ENCODE data around the gene NELFB.
A peak's percentile ranks its signal among the peaks of the same experiment; 100 is the strongest.
"Not testable (repeated sequence)": the region's sequence is repeated elsewhere in the genome, so short reads cannot be mapped to it uniquely, and the experiment has no call there.

Gene NELFB

DNA sequence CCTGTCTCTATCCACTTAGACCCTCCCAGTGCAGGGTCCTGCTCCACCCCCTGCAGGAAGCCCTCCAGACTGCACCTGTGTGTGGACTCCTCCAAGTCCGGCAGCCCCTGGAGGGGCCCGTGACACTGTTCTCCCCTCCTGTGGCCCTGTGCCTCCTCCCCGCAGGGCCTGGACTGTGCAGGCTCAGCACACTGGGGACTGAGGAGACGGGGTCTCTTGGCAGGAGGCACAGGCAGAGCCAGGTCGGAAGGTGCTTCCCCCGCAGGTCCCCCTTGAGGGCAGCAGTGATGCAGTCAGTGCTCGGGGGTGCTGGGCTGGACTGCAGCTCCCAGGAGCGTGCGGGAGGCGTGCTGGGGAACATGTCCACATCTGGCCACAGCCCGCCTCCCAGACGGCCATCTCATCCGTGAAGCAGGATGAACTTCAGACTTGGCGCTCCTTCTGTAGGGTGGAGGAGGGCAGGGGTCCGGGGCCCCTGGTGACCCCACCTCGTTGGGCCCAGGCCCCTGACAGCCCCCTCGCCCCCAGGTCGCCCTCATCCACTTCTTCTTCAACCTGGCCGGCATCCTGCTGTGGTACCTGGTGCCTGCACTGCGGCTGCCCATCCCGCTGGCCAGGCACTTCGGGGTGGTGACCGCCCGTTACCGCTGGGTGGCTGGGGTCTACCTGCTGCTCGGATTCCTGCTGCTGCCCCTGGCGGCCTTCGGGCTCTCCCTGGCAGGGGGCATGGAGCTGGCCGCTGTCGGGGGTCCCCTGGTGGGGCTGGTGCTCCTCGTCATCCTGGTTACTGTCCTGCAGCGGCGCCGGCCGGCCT, 19.5 kb upstream of the NELFB start:
- DNase-seq: no peak

DNA sequence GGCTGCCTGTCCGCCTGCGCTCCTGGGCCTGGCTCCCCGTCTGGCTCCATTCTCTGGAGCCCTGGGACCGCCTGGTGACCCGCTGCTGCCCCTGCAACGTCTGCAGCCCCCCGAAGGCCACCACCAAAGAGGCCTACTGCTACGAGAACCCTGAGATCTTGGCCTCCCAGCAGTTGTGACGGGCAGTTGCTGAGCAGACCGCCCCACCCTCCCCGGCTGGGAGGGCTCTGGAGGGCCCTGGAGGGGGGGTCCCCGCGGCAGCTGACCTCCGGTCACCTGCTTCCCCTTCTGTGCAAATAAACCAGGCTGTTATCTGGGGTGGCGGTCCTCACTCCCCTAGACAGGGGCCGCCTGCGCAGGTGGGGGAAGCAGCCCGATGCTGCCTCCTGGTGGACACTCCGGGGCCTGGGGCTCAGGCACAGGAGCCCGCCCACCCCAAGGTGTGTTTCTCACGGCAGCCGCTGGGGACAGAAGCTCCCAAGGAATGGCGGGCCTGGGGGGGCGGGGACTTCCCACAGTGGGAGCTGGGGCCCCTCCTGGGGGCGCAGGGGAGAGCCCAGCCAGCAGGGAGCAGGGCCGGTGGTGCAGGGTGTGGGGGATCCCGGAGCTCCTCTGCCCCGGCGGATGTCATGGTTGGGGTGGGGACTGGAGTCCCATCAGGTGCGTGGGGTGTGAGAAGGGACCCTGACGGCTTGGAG, 18.7 kb upstream of the NELFB start:
- peak; percentile 88 for DNase-seq

- DNase-seq: no peak
Measured at GRCh38 chr9:137236936-137237421, 18.1 kb upstream of the NELFB start.

DNA sequence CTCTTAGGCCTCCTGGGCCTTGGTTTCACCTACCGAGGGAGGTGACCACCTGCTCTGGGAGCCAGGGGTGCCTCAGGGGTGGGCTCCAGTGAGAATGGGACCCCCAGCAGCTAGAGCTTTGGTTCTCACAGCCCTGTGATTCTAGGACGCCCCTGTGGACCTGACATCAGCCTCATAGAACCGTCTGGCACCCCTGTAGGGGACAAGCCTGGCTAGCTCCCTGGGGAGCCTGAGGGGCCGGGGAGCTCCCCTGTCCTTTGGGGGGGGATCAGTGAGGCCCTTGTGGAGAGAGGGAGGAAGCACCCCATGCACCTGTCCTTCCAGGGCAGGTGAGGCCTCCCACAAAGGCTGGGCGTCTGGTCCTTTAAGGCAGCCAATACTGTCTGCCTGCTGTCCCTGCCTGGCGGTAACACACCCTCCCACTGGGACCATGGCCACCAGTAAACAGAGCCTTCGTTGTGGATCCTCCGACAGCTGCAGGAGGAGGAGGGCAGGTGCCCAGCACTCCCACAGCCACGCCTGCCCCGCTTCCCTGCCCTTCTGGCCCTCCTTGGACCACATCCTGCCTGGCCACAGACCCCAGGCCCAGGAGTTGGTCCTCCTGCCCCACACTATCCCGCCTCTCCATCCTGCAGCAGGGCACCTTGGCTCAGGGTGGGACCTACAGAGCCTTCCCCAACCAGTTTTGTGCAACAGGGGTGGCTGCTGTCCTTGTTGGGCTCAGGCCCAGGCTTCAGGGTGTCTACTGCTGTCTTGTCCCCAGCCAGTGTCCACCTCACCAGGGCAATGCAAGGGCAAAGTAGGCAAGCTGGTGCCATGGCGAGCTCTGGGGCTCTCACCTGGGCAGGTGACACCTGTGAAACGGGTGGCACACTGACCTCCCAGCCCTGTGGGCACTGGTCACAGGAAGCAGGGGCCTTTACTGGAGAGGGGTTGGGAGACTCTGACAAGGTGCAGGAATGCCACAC, 17.1 kb upstream of the NELFB start:
- DNase-seq: no peak

GRCh38 chr9:137239541-137240200, 15.5 kb upstream of the NELFB start:
- not testable (repeated sequence) for DNase-seq

GRCh38 chr9:137240318-137240840, 14.7 kb upstream of the NELFB start:
- peak; percentile 72 for DNase-seq

GRCh38 chr9:137240841-137241489, 14.2 kb upstream of the NELFB start, which contains the start of gene TUBB4B:
TSS of gene TUBB4B (plus strand) at chr9:137241287. CDS start at chr9:137241361, 74 bp downstream.
- DNase-seq: peak; percentile 100

DNA sequence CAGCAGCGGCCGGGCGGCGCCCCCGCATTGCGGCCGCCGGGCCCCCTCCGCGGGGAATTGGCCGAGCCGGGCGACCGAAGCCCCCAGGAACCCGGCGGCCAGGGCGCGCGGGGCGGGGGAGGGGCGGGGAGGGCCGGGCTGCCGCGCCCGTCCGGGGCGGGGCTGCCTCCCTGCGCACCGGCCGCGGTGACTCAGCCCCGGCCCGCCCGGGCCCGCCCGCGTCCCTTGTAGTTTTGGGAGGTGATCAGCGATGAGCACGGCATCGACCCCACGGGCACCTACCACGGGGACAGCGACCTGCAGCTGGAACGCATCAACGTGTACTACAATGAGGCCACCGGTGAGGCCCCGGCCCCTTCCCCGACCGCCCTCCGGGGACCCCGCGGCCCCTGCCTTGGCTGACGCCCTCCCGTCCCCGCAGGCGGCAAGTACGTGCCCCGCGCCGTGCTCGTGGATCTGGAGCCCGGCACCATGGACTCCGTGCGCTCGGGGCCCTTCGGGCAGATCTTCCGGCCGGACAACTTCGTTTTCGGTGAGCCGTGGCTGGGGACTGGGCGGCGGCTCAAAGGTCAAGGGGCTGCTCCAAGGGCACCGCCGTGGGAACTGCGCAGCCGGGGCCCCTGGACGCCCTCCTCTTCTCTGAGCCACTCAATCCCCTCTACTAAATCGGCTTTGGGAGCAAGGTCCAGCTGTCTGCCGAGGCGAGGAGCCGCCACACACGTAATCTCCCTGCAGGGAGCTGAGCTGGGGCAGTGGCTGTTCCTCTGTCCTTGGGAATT, 13.4 kb upstream of the NELFB start:
- DNase-seq: peak; percentile 64

- no peak for DNase-seq
Measured at GRCh38 chr9:137242269-137243203, 12.6 kb upstream of the NELFB start.

DNA sequence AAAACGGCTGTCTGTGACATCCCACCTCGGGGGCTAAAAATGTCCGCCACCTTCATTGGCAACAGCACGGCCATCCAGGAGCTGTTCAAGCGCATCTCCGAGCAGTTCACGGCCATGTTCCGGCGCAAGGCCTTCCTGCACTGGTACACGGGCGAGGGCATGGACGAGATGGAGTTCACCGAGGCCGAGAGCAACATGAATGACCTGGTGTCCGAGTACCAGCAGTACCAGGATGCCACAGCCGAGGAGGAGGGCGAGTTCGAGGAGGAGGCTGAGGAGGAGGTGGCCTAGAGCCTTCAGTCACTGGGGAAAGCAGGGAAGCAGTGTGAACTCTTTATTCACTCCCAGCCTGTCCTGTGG, 11.9 kb upstream of the NELFB start:
- not testable (repeated sequence) for DNase-seq

DNA sequence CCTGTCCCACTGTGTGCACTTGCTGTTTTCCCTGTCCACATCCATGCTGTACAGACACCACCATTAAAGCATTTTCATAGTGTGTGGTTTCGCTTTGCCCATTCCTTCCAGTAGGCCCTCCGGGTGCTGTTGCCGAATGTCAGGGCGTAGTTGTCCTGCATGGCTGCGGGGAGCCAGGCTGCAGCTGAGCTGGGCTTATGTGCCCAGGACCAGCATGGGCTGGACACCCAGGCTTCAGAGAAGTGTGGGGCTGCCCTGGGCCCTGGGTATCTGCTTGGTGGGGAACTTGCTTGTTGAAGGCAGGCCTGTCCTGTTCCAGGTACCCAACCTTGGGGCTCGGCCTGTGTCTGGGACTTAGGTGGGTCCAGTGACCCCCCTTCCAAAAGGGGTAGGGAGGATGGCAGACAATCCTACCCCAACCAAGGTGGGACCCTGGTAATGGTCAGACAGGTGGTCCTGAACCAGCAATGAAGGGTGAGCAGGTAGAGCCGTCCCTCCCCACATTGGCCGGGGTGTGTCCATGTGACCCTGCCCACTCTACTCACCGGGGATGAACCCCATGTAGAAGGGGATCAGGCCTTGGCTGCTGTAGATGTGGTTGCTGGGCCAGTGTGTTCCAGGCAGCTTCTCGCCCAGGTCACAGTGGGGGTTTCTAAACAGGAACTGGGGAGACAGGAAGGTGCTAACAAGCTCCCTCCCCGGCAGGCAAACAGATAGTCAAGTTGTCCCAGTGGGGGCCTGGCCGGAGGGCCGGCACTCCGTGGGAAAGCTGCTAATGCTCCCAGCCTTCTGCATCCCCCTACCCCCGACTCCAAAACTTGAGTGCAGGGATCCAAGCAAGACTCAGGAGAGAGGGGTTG, 11.3 kb upstream of the NELFB start:
- no peak for DNase-seq

DNA sequence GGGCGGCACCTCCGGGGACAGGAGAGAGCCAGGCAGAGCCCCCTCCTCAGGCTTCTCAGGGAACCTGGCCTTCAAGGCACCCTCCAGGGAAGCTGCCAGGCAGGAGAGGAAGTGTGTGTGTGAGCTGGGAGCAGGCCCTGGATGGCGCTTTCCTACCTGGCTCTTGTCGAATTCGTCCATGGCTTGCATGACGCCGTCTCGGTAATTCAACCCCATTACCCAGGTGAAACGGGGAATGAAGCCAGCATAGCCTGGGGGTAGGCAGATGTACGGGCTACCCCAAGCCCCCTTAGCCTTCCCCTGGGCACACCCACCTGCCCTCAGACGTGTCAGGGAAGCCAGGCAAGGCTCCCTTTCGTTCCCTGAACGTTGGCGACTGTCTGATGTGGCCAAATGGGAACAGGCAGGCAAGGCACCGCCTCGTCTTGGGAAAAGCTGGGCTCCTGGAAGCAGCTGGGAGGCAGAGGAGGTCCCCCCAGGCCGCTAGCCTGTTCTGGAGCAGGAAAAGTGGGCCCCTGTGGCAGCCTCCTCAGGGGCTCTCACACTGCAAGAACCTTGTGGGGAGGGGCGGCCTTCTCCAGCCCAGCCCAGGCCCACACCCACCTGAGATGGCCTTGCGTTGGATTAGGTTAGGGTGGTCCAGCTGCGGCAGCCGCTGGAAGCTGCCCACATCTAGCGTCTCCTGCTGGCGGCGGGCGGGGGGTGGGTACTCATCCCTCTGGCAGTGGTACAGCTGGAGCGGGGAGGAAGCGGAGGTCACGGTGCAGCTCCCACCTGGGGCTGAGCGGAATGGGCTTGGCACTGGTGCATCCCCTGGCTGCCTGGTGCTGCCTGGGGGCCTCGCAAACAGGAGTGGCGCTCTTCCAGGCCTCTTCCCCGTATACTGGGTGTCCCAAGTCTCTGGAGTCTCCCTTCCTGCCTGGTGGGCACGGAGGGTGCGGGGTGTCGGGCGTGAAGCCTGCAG, 10.4 kb upstream of the NELFB start:
- no peak for DNase-seq

DNA sequence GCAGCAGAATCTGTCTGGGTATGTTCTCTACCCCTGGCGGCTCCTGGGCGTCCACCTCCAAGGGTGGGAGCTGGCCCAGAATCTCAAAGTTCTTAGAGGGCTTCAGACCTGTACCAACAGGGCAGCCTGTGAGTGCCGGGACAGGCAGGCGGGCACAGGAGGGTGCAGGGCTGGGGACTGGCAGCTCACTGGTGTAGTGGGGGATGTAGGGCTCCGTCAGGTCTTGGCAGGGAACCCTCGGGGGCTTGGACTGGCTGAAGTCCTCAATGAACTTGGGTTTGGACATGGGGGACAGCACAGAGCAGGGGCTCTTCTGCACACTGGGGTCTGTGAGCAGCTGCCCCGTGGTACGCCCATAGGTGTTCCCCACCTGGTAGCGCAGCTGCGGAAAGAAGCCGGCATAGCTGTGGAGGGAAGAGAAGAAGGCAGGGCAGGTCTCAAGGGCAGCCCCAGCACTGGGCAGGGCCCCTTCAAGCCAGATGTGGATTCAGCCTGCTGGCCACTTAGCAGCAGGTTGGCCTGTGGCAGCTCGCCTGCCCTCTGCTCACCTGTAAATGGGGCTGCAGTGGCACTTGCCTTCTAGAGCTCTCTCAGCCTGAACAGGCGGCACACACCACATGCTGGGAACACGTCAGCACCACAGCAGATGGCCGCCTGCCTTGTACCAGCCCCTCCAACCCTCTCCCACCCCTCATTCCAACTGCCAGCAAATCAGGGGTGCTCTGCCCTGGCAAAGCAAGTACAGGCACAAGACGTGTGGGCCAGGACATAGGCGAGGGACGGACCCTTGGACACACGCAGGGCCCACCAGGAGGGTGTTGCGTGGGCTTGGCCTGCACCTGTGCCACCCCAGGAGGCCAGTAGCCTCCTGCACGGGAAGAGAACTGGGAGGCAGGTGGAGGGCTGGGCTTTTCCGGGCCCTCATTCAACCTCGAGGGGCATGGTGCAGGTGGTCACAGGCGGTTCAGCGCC, 9.4 kb upstream of the NELFB start:
- DNase-seq: no peak

DNA sequence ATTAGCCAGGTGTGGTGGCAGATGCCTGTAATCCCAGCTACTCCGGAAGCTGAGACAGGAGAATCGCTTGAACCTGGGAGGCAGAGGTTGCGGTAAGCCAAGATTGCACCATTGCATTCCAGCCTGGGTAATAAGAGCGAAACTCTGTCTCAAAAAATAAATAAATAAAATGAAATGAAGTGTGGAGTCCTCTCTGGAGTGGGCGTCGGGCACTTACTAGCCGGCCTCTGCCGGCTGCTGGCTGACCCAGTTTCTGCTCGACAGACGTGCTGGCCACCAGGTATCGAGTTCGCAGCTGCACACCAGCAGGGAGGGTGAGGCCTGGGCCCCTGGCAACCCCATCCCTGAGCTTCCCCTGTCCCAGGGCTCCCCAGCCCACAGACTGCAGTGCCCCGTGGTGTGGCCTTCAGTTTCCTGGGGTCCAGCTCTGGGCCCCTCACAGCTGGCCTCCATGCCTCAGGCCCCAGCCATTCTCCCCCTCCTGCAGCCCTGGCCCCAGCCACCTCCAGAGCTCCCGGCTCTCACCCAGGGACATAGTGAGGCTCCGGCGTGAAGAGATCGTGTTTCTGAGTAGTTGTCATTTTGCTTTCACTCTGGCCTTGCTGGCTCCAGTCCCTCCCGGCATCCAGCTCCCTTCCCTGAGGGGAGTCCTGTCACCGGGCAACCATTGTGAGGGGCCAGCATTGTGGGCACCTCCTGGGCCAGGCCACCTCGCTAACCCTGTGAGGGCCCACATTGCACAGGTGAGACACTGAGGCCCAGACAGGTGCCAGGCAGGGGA, 7.8 kb upstream of the NELFB start:
- DNase-seq: no peak

DNA sequence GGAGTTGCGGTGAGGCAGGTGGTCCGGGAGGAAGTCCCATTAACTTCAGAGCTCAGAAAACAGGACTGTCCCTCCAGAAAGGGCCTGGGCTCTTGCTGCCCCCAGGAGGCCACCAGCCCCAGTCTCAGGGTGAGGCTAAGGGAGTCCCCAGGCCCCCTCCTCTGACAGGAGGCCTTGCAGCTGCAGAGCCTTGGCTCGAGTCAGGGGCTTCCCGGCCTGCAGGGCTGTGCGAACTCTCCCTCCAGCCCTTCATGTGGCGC, 7.3 kb upstream of the NELFB start:
- no peak for DNase-seq
